HL-60 (cell line): ENCODE measurements around the gene JAG1.

Experiments
- GABPA ChIP-seq: IDR thresholded peaks from 2 replicates; pipeline ENCODE4 v1.6.1; 2012; ENCODE audit warnings: low read depth
- POLR2AphosphoS5 ChIP-seq: IDR thresholded peaks from 2 replicates; pipeline ENCODE4 v1.6.1; 2012; ENCODE audit warnings: low read depth
- SPI1 ChIP-seq: IDR thresholded peaks from 2 replicates; pipeline ENCODE4 v1.6.1; 2012; ENCODE audit warnings: low read depth, mild to moderate bottlenecking, borderline replicate concordance
- TF ChIP-seq, protein P1 (sequence below): IDR thresholded peaks from one replicate; pipeline ENCODE4 v1.5.1; 2011; ENCODE audit warnings: low read length, control low read depth, inconsistent platforms; ENCODE audit not compliant: insufficient read depth
- TF ChIP-seq, protein P2 (sequence below): IDR thresholded peaks from 2 replicates; pipeline ENCODE4 v1.6.1; 2012; ENCODE audit warnings: low read depth; ENCODE audit not compliant: insufficient replicate concordance

DNA sequence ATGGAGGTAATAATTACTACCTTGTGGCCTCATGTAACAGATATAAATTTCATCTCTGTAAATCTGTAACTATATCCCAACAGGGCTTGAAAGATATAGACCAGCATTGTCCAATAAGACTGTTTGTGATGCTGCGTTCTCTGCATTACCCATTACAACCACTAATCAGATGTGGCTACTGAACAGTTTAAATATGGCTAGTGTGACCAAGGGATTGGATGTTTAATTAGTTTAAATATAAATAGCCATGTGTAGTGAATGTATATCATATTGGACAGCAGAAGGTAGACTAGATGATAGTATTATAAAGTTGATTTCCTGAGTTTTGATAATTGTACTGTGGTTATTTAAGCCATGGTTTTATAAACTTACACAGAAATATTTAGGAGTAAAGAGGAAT, 27.8 kb upstream of the JAG1 start:
- TF ChIP-seq, protein P1, sequence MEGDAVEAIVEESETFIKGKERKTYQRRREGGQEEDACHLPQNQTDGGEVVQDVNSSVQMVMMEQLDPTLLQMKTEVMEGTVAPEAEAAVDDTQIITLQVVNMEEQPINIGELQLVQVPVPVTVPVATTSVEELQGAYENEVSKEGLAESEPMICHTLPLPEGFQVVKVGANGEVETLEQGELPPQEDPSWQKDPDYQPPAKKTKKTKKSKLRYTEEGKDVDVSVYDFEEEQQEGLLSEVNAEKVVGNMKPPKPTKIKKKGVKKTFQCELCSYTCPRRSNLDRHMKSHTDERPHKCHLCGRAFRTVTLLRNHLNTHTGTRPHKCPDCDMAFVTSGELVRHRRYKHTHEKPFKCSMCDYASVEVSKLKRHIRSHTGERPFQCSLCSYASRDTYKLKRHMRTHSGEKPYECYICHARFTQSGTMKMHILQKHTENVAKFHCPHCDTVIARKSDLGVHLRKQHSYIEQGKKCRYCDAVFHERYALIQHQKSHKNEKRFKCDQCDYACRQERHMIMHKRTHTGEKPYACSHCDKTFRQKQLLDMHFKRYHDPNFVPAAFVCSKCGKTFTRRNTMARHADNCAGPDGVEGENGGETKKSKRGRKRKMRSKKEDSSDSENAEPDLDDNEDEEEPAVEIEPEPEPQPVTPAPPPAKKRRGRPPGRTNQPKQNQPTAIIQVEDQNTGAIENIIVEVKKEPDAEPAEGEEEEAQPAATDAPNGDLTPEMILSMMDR, result no peak
- TF ChIP-seq POLR2AphosphoS5 (no peak), GABPA (no peak), SPI1 (no peak)
- TF ChIP-seq, protein P2, sequence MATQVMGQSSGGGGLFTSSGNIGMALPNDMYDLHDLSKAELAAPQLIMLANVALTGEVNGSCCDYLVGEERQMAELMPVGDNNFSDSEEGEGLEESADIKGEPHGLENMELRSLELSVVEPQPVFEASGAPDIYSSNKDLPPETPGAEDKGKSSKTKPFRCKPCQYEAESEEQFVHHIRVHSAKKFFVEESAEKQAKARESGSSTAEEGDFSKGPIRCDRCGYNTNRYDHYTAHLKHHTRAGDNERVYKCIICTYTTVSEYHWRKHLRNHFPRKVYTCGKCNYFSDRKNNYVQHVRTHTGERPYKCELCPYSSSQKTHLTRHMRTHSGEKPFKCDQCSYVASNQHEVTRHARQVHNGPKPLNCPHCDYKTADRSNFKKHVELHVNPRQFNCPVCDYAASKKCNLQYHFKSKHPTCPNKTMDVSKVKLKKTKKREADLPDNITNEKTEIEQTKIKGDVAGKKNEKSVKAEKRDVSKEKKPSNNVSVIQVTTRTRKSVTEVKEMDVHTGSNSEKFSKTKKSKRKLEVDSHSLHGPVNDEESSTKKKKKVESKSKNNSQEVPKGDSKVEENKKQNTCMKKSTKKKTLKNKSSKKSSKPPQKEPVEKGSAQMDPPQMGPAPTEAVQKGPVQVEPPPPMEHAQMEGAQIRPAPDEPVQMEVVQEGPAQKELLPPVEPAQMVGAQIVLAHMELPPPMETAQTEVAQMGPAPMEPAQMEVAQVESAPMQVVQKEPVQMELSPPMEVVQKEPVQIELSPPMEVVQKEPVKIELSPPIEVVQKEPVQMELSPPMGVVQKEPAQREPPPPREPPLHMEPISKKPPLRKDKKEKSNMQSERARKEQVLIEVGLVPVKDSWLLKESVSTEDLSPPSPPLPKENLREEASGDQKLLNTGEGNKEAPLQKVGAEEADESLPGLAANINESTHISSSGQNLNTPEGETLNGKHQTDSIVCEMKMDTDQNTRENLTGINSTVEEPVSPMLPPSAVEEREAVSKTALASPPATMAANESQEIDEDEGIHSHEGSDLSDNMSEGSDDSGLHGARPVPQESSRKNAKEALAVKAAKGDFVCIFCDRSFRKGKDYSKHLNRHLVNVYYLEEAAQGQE, result no peak
